GM15510 (cell line): ENCODE measurements around the gene PTPRD.

Experiments used
- POLR2A ChIP-seq: IDR thresholded peaks from 3 replicates; pipeline ENCODE4 v1.6.1; 2011; ENCODE audit warnings: borderline replicate concordance; ENCODE audit not compliant: insufficient read length; ENCODE audit errors: extremely low read depth

PTPRD gene

DNA sequence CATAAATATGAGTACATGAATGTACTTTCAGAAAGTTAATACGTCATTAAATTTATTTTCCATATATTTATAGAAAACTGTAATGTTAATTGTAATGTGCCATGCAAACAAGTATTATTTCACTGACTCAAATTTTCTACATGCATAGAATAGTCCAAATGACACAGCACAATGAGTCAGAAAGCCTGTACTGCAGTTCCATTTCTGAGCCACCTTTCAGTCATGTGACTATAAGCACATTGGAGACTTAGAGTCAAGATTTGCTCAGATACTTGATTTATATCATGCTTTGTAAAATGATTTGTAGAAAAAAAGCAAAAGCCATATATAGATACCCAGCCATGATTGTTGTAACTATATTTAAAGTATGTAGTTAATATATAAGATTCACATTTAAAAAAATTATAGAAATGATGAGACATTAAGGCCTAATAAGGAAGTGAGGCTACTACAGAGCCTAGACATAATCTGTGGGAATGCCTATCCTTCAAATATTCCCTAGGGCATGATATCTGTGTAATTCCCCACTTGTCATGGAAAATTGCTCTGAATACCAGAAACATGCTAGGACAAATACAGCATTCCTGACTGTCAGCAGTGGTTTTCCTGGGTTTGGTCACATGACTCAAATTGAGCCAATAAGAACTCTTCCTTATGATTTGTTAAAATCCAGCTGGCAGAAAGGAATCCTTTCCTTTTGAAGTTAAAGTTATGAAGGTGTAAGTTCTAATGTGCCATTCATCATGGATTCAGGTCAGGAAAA lies 50.0 kb downstream of the PTPRD start:
- TF ChIP-seq POLR2A, result no peak

- no peak for TF ChIP-seq POLR2A
Observed at GRCh38 chr9:10548348-10548747, 64.5 kb downstream of the PTPRD start.

- no peak for TF ChIP-seq POLR2A
Observed at GRCh38 chr9:10538073-10538472, 74.7 kb downstream of the PTPRD start.

GRCh38 chr9:10534850-10535249 lies 78.0 kb downstream of the PTPRD start:
- TF ChIP-seq POLR2A, result no peak

DNA sequence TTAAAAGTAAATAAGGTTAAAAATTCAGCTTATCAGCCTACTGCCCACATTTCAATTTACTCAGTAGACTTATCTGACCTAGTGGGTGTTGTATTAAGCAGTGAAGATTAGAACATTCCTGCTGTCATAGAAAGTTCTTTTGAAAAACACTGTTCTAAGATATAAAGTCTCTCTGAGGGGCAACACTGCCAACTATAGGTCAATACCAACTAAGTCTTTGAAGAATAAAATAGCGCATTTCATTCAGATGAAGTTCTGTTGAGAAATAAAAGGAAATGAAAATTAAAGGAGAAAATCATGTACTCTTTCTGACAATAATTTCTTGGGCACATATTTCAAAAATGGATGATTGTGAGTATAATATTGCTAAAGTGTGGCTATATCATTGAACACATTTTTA lies 86.8 kb downstream of the PTPRD start:
- TF ChIP-seq POLR2A, result no peak

DNA sequence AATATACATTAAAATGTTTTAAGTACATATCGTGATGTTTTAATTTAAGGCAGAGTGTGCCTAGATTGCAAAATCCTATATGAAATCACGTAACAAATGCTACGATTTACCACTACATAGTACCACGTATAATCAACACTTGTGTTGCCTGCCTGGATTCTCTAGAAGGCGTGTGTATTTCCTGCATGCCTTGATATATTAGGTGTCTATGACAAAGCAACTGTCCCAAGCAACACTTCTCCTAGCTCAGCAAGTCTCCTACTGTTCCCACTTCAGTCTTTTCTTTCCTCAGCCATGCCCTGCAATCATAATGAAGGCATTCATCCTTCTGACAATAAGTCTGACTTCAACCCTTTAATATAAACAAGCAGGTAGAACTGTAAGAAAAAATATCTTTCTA lies 89.6 kb downstream of the PTPRD start:
- no peak for TF ChIP-seq POLR2A

DNA sequence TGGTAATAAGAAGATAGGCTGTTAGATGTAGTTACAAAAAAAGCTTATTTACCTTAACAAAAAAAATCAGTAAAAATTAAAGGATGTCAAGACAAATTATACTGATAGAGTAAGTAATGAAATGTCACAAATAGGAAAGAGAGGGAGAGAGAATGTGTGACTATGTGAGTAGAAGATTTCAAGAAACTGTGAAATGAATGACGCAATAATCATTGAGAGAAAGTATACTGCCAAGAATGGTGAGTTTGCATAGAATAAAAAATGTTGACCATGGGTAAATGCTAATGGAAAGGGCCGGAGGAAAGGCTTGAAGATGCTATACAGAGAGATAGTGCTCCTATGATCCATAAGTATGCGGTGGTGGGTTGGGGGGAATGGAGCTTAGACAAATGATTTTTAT lies 100.7 kb downstream of the PTPRD start:
- no peak for TF ChIP-seq POLR2A

DNA sequence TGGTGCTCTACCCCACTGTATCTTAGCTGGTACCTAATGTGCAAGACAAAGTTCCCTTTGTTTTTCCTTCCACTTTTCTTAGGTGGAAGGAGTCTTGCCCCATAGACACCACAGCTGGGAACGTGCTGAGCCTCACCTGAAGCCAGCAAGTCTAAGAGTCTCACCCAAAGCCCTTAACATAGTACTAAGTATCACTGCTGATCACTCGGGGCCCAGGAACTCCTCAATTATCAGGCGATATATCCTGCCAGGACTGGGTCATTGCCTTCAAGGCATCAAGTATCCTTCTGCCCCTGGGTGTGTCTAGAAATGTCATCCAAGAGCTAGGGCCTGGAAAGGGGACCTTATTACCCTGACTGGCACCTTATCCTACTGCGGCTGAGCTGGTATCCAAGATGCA lies 123.9 kb downstream of the PTPRD start:
- TF ChIP-seq POLR2A, result no peak

- TF ChIP-seq POLR2A, result no peak
Observed at GRCh38 chr9:10479172-10479571, 133.6 kb downstream of the PTPRD start.

DNA sequence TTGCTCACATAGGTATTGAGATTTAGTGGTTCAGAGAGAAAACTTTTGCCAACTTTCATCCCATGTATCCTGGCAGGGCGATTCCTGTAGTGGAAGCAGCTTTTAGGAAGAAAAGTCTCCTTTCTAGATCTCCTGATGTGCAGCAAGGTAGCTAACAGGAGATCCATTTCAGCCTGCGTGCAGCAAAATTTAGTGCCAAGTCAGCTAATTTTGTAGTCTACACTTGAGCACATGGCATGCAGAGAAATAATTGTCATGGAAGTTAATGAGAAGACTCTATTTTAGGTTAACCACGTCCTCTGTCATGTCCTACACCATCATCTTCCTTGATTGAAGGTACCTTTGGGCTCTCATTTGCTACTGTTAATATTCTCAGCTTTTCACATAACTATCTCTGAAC lies 165.8 kb downstream of the PTPRD start:
- no peak for TF ChIP-seq POLR2A

- TF ChIP-seq POLR2A, result no peak
Observed at GRCh38 chr9:10443868-10444204, 169.0 kb downstream of the PTPRD start.

- TF ChIP-seq POLR2A, result no peak
Observed at GRCh38 chr9:10443181-10443867, 169.5 kb downstream of the PTPRD start.

DNA sequence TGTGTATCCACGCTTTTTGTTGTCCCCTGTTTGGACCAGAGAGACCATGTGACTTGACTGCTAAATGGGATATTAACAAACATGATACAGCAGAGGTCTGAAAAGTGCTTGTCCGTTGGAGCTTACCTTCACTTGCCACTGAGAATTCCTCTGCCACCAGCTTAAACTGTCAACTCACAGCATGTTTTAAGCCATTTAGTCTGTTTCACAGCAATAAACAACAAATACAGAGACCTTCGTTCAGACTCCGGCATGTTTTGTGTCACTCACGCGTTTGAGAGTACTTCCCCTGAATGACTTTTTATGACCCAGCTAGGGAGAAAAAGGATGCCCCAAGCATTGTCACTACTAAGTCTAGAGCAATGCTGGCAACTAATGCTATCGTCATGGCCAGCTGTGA lies 173.8 kb downstream of the PTPRD start:
- TF ChIP-seq POLR2A, result no peak

DNA sequence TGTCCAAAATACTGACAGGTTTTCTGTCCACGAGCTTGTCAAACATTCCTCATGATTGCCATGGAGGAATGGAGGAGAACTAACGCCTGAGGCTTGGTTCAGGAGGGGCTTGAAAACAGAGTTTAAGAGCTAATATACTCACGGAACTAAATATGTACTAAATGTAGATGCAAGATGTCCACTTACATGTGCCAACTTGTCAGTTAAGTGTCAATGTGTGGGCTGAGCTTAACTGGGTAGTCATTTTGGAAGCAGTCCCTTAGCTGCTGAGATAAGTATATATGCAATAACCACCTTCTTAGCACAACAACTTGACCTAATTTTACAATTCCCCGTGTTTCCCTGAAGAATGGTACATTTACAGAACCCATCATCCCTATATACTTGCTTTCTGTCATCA lies 176.0 kb downstream of the PTPRD start:
- TF ChIP-seq POLR2A, result no peak

- no peak for TF ChIP-seq POLR2A
Observed at GRCh38 chr9:10434412-10434811, 178.4 kb downstream of the PTPRD start.

DNA sequence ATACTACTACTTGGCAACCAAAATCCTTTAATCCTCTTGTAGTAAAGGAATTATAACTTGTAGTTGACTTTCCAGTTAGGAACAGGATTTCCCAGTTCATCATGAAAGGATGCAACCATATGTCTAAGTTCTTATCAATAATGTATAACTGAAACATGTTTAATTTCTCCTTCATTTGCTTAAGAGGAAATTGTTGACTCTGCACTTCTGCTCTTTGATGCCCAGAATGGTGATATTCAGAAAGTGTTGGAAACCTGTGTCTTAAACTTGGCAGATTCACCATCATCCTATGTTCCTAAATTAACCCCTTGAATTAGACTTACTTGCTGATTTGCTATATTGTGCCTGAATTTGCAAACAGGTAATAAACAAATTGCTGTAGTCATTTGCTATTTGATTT lies 201.5 kb downstream of the PTPRD start:
- TF ChIP-seq POLR2A, result no peak

GRCh38 chr9:10403283-10403682 lies 209.5 kb downstream of the PTPRD start:
- TF ChIP-seq POLR2A, result no peak

GRCh38 chr9:10396615-10397014 lies 216.2 kb downstream of the PTPRD start:
- no peak for TF ChIP-seq POLR2A

- TF ChIP-seq POLR2A, result no peak
Observed at GRCh38 chr9:10387282-10387681, 225.5 kb downstream of the PTPRD start.
